GM18511 (cell line): ENCODE measurements around the gene ACTR1B.
"Not testable (repeated sequence)": the region's sequence is repeated elsewhere in the genome, so short reads cannot be mapped to it uniquely, and the experiment has no call there.

ENCODE experiments used
- ATAC-seq: cut with Tn5 transposase; IDR thresholded peaks from one replicate; pipeline ENCODE4 v1.9.1; 2021; ENCODE audit warnings: mild to moderate bottlenecking, moderate library complexity; ENCODE audit not compliant: unreplicated experiment

The ACTR1B gene

DNA sequence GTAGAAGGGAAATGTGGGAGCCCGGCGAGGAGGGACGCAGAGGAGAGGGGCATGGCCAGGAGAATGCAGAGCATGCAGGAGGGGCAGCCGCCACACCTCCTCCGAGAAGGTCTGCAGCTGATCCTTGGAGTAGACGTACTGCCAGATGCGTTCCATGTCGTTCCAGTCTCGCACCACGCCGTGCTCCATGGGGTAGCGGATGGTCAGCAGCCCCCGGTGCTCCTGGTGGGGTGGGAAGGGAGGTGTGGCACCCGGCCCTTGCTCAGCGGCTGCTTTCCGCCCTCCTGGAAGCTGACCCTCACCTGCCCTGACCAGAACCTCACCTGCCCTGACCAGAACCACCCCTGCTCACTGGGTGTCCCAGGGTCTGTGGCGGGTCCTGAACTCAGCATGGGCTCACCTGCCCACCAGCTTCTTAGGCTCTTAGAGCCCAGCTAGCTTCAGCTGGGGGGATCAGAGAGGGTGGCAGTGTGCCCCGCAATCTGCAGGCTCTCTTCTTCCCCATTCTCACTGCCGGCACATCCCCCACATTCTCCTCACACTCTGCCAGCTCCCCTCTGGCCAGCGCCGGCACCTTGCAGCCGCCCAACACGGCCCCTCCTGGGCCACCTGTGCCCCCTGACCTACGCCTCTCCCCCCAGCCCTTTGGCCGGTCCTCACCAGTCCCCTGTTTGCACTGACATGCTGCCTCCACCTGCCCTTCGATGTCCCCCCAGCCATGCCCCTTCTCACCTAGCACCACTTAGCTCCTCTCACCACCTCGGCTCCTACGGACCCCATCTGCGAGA lies 4.4 kb downstream of the ACTR1B start:
- no peak for ATAC-seq

DNA sequence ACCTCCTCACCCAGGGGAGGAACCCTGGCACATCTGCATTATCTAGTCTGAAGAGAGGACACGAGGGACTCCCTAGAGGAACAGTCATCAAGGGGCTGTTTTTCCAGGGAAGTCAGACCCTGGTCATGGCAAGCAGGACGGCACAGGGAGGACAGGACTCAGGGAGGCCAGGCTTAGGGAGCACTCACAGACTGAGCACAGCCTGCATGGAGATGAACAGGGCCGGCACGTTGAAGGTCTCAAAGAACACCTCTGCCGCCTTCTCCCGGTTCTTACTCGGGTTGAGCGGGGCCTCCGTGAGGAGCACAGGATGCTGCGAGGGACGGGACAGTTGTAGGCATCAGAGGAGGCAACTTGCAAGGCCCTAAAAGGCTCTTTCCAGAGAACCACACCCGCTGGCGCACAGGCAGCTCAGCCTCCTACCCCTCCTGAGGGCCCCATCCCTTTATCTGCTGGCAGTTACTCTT lies 5.1 kb downstream of the ACTR1B start:
- no peak for ATAC-seq

DNA sequence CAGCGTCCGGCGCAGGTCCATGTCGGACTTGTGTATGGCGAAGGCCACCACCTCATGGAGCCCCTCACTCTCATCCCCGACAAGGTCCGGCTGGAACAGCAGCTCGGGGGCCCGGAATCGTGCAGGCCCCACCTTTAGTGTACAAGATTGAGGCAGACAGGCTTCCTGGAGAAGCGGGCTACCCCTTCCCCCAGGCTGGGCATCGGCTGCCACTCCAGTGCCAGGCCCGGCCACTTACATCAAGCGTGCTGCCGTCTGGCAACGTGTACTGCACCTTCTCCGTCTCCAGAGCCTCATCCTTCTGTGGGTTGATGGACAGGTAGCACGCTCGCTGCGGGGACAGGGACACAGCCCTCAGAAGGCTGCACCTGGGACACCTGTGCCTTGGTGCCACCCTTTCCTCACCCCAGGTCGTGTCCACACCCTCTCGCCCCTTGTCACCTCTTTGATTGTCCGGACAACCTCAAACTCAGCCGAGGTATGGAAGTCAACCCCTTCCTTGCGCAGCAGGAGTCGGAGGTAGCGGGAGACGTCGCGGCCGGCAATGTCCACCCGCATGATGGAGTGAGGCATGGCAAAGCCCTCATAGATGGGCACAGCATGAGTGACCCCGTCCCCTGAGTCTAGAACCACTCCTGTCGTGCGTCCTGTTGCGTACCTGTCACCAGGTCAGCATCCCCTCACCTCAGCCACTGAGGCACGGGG lies 5.7 kb downstream of the ACTR1B start:
- no peak for ATAC-seq

DNA sequence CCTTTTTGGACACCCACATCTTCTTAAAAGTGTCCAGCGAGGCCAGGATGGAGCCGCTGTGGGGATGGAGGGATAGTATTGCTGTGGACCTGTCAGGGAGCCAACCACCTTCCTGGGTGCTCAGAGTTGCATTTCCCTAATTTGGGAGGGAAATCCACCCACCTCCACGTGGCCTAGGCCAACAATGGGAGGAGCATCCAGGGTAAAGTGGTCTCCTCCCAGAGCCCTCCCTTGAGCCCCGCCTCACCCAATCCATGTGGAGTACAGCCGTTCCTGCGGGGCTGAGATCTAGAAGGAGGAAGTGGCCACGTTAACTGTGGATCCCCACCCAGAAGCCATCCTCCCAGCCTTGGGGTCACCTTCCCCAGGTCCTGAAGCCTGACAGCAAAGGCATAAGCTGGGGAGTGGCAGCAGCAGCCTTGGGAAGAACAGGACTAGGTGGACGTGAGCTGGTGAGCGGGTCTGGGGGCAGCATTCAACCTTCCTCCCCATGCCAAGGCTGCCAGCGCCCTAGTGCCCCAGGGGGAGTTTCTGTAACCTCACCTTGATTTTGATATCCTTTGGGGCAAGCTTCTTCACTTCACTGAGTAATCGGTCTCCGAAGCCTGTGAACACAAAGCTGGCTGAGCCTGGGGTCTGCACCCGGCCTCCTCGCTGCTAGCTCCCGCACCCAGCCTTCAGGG lies 6.8 kb downstream of the ACTR1B start:
- ATAC-seq, result no peak

DNA sequence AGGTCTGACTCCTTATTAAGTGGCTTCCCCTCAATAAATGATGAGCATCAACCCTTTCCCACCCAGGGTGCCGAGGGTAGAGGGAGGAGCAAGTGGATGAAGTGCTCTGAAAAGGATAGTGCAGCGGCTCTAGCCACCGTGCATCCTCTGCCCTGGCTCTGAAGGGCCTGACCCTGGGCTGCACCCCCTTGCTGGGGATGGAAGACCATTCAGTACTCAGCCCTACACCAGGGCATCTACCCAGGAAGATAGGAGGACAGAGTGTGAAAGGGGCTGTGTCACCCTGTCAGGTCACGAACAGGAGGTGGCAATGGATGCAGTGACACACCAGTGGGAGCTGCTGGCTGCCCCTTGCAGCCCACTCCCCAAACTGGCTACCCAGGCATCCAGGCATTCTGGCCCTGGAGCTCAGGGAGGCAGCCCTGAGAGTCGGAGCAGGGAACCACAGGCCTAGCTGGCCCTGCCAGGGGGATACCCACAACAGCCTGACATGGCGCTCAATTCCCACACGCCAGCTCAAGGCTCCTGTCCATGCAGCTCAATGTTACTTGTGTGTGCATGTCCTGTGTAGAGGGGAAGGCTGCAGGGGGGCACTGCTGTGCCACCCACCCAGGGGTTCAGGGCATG lies 7.6 kb downstream of the ACTR1B start:
- ATAC-seq, result no peak

DNA sequence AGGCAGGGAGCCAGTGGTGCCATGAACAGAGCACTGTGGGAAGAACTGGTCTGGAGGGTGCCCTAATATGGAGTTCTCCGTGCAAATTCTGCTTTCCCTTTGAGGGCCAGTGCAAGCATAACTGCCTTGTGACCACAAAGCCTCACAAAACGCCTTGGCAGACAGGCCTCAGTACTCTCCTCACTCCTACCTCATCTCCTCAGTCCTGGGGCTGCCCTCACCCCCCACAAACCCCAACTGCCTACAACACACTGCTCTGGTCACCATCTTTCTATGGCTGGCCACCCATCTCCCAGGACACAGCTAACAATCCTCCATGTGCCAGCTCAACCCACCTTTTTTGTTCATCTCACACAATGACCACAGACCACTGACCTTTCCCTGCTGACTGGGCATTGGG lies 9.1 kb downstream of the ACTR1B start:
- no peak for ATAC-seq

DNA sequence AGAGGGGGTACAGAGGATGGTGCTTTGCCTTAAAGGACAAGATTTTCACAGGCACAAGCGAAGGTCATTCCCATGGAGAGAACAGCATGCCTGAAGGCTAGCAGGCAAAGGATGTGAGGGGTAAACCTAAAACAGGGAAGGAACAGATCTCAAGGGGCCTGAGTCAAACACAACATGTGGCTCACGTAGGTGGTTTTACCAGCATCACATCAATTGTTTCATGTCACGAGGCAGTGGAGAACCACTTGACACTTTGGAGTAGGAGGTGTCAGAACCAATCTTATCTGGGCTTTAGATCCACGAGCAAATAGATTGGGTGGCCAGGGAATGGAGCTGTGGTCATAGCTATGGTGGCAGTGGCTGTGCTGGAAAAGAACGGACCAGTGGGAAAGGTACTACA lies 9.5 kb downstream of the ACTR1B start:
- ATAC-seq, result no peak

DNA sequence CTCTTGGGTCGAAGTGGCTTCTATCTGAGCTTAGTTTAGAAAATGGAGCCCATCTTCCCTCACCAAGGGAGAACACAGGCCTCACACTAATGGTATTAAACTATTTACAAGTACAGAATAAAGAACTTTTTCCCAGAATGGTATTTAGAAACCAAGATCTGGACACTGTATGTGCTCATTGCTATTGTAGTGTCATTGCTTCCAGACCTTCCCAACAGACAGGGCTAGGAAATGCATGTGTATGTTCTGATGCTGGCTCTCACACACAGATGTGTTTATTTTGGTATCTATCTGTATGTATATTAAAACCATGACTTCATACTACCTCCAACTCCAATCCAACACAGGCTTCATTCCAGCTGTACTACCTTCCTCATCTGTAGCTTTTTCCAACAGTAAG lies 10.0 kb downstream of the ACTR1B start:
- no peak for ATAC-seq

DNA sequence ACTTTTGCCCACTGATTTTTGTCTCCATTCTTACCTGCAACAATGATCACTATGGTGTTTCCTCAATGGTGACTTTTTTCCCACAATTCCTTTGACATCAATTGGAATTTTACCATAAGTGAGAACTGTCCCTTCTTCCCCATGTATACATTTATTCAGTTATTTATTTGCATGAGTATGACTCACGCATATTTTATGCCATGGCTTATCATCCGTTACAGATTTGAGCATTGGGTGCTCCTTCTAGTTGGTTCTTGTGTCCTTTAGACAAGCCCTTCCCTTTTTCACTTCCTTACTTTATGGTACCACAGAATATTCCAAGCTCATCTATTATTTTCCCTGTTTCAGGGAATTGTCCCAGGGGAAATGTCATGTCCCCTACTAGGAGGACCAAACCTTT lies 10.4 kb downstream of the ACTR1B start:
- no peak for ATAC-seq

DNA sequence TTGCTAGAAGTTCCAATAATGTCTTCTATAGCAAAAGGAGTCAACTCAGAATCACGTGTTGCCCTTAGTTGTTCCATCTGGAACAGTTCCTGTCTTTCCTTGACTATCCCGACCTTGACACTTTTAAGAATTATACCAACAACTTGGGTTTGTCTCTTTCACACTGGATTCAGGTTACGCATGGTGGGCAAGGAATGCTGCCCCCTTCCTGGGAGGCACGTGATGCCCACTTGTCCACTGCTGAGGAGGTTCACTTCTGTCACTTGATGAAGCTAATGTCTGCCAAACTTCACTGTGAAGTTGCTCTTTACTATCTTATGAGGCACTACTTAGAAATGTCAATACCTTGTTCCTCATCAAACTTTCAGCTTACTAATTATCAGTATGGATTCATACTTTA lies 12.7 kb downstream of the ACTR1B start:
- ATAC-seq, result no peak

DNA sequence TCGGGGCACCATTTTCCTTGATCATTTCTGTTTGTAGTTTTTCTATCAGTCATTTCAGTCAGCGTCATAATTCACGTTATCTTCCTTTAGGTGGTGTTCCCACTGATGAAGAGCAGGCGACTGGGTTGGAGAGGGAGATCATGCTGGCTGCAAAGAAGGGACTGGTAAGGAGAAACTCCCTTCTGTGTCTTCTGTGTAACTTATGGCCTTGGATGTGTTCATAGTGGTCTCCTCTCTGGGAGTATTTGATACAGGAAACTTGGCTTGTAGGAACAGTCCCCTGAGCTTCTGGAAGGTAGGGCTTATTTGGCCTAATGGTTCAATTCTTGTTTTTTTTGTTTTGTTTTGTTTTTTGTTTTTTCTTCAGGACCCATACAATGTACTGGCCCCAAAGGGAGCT lies 16.9 kb downstream of the ACTR1B start:
- no peak for ATAC-seq

DNA sequence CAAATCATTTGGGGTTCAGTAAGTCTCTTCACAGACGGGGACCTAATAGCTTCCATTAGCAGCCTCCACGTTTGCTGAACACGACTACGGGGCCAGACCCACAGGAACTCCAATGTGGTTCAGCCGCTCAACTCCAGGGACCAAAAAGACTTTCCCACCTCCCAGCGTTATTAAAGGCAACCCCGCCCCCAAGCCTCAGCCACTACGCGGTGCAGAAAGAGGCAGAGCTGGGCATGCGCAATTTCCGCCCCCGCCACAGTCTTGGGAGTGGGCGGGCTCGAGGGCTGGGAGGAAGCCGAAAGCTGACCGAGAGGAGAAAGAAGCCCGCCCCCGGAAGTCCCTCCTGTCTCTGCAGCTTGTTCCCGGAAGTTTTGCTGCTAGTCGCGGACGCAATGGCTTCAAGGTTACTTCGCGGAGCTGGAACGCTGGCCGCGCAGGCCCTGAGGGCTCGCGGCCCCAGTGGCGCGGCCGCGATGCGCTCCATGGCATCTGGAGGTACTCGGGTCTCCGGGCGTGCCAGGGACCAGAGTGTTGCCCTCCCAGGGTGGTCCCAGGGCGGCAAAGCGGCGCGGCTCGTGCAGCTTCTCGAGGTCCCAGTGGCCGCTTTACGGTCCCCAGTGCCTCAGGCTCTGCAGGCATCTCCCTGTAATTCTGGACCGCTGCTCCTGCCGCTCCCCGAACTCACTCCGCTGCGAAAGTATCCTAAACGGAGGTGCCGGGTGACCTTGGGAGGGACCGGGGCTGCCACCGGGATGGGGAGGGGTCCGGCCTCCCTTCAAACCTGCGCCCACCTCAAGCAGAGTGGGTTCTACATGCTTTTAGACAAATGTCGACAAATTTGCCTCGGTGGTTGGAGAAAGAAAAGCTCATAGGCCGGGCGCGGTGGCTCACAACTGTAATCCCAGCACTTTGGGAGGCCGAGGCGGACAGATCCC lies 17.9 kb downstream of the ACTR1B start, which contains the start of gene COX5B:
TSS of gene COX5B (plus strand) at position 368 of the 935 bp plus-strand sequence. CDS start at position 393, 25 bp downstream.
- peak; percentile 98 for ATAC-seq

DNA sequence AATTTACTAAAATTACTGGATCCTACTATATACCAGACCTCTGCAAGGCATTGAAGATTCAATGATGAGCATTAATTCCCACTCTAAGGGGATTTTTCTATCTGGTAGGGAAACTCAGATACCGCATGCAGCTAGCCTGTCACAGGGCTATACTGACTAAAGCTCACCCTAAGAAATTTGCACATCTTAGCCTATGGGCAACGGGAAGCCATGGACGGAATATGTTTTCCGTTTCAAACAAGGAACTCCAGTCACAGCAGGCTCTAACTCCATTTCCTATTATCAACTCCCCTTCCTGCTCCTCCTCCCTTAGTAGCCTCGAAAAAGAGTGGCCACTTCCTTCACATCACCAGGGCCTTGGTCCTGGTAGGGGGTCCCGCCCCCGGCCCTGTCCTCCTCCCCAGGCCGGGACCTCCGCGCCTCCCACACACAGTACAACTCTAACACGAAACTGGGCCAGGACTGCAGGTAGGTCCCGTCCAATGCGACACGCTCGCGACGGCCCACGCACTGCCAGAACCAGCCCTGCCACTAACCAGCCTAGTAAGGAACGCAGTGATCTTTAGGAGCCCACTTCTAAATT lies 18.6 kb downstream of the ACTR1B start:
- peak; percentile 42 for ATAC-seq

DNA sequence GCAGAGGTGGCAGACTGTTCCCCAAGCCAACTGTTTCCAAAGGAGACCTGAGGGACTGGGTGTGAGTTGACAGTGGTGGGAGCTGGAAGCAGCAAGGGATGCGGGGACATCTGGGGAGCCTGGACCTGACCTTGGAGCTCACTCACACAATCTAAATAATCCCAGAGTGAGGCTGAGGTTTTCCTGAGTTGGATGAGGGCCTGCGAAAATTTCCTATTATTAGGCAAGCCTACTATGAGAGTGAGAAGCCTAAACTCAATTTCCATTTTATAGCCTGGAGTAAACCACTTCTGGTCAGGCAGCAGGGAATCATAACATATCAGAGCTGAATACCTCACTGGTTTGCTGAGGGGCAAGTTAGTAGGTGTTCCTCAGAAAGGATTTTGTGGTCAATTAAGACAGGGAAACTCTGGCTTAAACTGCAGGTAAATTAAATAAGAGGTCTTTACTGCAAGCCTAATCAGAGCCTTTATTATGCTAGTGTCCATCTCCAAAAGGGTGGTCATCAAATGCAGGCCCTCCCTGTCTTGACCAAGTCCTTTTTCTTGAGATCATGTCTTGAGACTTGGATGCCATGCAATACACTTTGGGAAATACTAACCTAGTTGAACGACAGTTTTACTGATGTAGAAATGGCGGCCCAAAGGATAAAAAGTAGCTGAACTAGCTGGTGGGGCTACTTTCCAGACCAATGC lies 19.7 kb downstream of the ACTR1B start:
- ATAC-seq, result no peak

DNA sequence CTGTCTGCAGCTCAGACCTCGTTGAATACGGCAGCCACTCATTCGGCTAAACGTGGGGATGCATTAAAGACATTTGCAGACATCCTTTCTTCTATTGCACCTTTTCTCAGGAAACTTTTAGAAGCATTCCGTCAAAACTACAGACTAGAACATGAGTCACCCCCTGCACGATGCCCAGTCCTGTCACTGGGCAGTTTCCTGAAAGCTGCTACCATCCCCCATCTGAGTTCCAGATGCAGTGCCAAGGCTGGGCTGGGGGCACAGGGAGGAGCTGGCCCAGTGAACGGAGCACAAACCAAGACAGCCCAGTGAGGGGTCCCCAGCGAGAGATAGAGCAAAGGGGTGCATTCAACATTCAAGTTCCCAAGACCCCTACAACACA lies 37.8 kb downstream of the ACTR1B start:
- ATAC-seq, result not testable (repeated sequence)

DNA sequence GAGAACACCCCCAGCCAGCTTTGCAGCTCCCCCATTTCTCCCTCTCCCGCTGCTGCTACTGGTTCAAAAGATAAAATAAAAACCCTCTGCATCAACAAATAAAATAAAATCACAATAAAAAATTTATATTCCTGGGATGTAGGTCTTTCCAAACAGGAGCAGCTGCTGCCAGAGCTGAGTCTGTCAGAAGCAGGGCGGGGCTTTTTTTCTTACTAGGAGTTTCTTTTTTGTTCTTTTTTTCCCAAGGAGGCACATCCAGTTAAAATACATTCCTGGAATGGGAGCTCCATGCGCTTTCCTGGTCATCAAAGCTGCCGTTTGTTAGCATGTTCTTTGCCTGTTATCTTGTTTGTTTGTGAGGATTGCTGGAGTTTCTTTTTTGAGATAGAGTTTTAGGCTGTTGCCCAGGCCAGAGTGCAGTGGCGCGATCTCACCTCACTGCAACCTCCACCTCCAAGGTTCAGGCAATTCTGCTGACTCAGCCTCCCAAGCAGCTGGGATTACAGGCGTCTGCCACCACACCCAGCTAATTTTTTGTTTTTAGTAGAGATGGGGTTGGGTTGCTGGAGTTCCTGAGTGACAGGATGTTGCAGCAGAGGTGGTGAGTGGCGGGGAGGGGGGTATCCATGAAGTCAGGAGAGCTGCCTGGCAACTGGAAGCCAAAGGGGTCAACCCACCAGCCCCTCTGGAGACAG lies 38.3 kb downstream of the ACTR1B start:
- not testable (repeated sequence) for ATAC-seq

DNA sequence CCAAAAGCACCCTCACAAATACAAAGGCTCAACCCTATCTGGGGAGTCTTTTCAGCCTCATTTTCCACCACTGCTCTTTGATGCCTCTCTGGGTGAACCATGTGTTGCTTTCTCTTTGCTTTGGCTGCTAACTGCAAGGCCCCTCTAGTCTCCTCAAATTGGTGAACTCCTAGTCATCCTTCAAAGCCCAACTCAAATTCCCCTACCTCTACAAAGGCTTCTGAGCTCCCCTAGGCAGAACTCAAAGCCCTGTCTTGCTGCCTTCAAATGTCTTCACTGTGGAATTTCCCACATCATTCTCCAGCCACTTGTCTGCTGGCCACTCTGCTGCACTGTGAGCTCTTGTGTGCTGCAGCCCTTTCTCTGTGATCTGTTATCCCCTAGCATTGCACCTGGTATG lies 40.9 kb downstream of the ACTR1B start:
- not testable (repeated sequence) for ATAC-seq

DNA sequence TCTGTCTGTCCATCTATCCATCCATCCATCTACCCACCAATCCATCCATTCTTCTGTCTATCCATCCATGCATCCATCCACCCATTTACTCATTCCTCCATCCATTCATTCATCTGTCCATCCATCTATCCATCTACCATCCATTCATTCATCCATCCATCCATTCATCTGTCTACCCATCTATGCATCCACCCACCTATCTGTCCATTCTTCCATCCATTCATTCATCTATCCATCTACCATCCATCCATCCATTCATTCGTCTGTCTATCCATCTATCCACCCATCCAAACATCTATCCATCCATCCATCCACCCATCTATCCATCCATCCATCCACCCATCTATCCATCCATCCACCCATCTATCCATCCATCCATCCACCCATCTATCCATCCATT lies 43.4 kb downstream of the ACTR1B start:
- not testable (repeated sequence) for ATAC-seq
